Stimulated activated CD4-positive, alpha-beta T cell treated with anti-CD3 and anti-CD28 coated beads, TNF-alpha, amount 100 ng/mL, for 48 hours (primary cell): ENCODE data around the gene FBF1.
"Not testable (repeated sequence)": the region's sequence is repeated elsewhere in the genome, so short reads cannot be mapped to it uniquely, and the experiment has no call there.

Source experiments
- DNase-seq, 3 donors: peaks; one replicate each; pipeline ENCODE4 v3.0.0-alpha.2; 2020; ENCODE audit warnings: low read depth in 3 of 3

FBF1 gene

DNA sequence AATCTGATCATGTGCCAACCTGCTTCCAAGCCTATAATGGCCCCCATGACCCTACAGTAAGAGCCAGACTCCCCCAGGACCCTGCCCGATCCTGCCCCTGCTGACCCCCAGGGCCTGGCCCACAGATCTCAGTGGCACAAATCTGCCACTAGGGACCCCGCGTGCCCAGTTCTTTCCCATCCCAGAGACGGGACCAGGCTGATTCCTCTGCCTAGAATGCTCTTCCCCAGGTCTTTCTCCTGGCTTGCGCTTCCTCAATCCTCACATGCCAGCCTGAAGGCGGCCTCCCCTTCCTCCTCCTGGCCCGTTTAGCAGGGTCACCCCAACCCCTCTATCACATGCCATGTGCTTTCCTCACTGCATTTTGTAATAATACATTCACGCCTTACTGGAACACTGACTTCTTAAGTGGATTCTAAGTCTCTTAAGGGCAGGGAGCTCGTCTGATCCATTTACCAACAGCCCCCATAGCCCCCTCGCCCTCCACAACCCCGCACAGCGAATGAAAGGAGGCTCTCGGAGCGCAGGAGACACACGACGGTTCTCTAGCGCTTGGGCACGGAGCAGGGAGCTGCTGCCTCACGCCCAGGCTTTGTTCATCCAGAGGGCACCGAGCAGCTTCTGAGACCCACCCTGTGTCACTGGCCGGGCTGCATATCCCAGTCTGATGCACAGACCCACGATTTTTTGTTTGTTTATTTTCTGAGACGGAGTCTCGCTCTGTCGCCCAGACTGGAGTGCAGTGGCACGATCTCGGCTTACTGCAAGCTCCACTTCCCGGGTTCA is 45.3 kb downstream of the FBF1 start:
- no peak for DNase-seq

DNA sequence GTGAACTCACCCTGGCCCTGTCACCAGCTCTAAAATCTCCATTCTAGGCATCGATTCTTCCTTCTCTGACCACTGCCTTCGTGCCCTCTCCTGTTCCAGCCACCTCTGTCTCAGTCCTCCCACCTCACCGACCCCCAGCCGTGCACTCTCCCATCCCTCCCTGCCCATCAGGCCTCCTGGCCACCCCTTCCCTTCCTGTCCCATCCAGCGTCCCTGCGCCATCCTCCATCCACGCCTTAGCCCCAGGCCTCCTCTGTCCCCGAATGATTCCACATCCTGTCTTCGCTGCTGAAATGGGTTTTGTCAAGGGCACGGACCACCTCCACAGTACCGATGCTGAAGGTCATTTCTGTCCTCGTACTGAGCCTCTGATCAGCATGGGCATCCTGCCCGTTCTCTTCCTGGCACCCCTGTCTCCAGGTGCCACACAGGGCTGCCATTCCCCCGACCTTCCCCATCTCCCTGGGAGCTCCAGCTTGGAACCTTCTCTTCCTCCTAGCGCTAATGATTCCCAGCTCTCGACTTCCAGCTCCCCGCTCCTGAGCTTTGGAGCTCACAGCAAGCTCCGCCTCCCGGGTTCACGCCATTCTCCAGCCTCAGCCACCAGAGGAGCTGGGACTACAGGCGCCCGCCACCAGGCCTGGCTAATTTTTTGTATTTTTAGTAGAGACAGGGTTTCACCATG is 46.7 kb downstream of the FBF1 start:
- no peak for DNase-seq

- DNase-seq, result no peak
Measured at GRCh38 chr17:75893305-75894048, 47.4 kb downstream of the FBF1 start.

- DNase-seq, result no peak
Measured at GRCh38 chr17:75892556-75893224, 48.2 kb downstream of the FBF1 start.

- no peak for DNase-seq
Measured at GRCh38 chr17:75891605-75892555, 49.0 kb downstream of the FBF1 start.

DNA sequence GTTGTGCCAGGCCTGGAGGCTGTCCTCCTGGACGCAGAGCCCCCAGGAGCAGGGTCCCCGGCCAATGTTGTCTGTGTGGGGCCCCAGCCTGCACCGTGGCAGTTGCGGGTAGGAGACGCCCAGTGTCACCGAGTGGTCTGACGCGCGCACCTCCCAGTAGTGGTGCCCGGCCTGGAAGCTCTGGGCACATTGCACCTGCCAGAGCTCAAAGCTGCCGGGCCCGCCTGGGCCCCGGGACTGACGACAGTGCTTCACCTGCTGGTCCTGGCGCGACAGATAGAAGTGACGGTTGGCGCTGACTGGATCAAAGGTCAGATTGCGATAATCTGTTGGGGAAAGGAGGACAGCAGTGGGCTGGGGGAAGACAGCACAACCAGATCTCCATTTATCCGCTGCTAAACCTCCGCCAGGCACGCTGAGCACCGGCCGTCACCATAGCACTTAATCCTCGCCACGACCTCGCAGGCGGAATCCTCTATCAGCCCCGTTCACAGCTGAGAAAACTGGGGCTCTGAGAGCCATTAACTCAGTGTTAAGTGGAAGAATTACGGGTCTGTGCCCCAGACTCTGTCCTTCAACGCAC is 49.7 kb downstream of the FBF1 start:
- no peak for DNase-seq

- no peak for DNase-seq
Measured at GRCh38 chr17:75889454-75889853, 51.4 kb downstream of the FBF1 start.

DNA sequence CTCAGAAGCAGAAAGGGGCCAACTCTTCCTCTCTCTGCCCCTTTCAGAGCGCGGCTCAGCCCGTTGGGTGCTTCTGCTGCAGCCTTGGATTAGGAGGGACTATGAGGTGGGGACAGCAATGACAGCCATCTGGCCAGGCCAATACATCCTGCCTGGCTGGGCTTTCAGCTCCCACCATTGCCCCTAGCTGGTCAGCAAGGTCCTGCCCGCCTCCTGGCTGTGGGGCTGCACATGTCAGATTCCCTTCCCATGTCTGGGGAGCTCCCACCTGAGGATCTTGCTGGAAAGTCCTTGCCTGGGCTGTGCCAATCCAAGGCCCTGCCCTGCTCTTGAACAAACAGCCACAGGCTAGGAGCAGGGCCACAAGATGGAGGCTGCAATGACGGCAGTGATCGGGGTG is 52.4 kb downstream of the FBF1 start:
- DNase-seq, result no peak

DNA sequence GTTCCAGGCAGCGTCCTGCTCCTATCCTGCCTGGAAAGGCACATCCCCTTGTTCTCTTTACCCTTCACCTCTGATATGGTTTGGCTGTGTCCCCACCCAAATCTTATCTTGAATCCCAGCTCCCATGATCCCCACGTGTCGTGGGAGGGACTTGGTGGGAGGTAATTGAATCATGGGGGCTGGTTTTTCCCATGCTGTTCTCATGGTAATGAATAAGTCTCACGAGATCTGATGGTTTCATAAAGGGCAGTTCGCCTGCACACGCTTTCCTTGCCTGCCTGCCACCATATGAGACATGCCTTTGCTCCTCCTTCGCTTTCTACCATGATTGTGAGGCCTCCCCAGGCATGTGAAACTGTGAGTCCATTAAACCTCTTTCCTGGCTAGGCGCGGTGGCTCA is 55.0 kb downstream of the FBF1 start:
- DNase-seq, result not testable (repeated sequence)

DNA sequence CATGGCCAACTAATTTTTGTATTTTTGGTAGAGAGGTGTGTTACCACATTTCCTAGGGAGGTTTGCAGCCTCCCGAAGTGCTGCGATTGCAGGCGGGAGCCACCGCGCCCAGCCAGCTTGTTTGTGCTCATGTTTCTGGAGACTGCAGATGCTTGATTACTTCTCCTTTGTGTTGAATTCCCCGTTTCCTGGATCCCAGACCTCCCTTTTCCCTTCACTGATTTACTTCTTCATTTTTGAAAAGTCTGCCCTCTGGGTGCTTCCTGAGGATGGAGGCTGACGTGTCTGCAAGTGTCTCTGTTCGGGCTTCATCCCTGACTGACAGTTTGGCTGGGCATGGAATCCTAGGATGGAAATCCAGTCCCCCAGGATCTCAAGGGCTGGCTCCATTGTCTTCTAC is 55.4 kb downstream of the FBF1 start:
- DNase-seq, result no peak

DNA sequence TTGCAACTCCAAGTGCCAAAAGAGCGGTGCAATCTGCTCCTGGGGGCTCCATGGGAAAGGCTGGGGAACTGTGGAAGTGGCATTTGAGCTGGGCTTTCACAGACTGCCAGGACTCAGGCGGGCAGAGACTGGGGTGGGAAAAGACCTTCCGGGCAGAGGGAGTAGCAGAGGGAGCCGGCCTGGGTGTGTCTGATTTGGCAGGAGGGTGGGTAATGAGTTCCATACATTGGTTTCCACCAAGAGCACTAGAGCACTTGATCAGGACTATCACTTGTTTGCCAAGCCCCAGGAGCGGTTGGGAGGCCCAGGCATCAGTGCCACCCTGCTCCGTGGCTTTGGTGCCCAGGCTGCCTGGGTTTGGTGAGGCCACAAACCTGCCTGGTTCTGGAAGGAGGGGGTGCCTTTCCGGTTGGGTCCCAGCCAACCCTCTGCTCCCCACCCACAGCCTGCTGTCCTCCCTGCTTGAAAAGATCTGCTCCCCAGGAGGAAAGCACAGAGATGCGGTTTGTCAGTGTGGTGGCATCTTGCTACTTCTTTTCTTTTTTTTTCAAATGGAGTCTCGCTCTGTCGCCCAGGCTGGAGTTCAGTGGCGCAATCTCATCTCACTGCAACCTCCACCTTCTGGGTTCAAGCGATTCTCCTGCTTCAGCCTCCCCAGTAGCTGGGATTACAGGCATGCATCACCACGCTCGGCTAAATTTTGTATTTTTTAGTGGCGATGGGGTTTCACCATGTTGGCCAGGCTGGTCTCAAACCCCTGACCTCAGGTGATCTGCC is 59.0 kb downstream of the FBF1 start:
- no peak for DNase-seq

DNA sequence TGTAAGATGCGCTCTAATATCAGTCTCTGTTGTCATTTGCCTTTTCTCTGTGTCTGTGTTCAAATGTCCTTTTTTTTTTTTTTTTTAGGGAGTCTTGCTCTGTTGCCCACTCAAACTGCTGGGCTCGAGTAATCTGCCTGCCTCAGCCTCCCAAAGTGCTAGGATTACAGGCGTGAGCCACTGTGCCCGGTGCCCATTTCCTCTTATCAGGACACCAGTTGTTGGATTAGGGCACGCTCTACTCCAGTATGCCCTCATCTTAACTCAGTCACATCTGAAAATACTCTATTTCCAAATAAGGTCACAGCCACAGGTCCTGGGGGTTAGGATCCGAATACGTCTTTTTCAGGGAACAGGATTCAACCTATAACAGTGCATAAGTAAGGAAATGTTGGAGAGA is 60.6 kb downstream of the FBF1 start:
- no peak for DNase-seq

- DNase-seq, result no peak
Measured at GRCh38 chr17:75878174-75878998, 62.5 kb downstream of the FBF1 start, which contains the start of gene TRIM47. Gene TRIM47, minus strand, starts transcription at chr17:75878581. Its CDS starts 33 bp downstream, at chr17:75878548.

DNA sequence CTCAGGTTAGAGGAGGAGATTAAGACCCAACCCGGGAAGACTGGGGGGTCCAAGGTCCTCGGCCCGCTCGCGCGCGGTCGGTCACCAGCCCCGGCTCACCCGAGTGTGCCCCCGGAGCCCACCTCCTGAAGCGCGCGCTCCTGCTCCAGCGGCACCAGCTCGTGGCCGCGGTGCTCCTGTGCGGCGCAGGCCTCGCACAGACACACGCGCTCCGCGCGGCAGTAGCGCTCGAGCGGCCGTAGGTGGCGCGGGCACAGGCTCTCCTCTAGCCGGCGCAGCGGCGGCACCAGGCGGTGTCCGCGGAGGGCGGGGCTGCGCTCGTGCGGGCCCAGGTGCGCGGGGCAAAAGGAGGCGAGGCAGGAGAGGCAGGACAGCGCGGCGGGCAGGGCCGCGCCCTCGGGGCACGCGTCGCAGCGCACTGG is 63.1 kb downstream of the FBF1 start:
- DNase-seq, result peak in 2 of 3 donors; percentile 55 to 56

- DNase-seq, result no peak
Measured at GRCh38 chr17:75876938-75877751, 63.7 kb downstream of the FBF1 start.

- DNase-seq, result peak in 1 of 3 donors; percentile 64
Measured at GRCh38 chr17:75876190-75876937, 64.5 kb downstream of the FBF1 start.

DNA sequence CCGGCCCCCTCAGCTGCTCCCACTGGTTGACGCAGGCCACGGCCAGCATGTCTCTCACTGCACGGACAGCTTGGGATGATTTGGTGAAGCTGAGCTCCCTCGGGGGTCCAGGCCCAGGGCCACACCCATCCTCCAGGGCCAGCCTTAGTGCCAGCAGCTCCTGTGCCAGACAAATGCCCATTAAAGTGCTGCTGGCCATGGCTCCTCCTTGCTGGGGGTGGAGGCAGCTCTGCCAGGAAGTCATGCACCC is 65.0 kb downstream of the FBF1 start:
- no peak for DNase-seq
